ENCODE results near the gene TPI1.
A peak's percentile ranks its signal among the peaks of the same experiment; 100 is the strongest.

DNA sequence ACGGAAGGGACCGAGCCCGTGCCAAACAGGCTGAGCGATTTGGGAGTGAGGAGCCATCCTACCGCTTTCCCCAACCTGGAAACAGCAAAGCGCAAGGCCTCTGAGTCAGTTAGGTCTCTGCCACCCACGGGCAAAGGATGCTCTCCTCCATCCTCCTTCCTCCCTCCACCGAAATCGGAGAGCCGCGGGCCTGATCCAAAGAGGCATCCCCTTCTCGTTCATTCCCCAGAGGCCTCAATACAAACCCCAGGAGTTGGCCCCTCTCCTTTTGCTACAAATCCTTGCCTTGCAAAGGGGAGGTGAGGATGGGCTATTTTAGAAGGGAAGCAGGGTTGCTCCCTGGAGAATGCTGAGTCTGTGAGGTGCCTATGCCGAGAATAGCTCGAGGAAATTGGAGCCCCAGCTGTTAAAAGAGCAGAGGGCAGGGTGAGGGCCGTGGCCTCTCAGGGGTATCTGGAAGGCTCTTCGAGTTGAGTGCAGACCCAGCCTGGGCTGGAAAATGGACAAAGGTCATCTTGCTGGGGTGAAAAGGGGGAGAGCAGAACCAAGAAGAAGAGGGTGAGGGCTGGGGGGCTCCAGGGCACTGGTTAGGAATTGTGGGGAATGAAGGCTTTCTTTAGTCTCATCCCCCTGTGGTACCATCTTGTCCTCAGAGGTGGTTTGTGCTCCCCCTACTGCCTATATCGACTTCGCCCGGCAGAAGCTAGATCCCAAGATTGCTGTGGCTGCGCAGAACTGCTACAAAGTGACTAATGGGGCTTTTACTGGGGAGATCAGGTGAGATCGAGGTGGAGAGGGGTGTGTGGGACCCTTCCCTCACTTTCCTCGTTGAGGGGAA, 1.1 kb downstream of the TPI1 start:
- no peak for TF ChIP-seq EZH2 (IDR thresholded peaks at IDR 0.05; ENCODE audit: borderline replicate concordance, low read length)
- TF ChIP-seq, protein P1, sequence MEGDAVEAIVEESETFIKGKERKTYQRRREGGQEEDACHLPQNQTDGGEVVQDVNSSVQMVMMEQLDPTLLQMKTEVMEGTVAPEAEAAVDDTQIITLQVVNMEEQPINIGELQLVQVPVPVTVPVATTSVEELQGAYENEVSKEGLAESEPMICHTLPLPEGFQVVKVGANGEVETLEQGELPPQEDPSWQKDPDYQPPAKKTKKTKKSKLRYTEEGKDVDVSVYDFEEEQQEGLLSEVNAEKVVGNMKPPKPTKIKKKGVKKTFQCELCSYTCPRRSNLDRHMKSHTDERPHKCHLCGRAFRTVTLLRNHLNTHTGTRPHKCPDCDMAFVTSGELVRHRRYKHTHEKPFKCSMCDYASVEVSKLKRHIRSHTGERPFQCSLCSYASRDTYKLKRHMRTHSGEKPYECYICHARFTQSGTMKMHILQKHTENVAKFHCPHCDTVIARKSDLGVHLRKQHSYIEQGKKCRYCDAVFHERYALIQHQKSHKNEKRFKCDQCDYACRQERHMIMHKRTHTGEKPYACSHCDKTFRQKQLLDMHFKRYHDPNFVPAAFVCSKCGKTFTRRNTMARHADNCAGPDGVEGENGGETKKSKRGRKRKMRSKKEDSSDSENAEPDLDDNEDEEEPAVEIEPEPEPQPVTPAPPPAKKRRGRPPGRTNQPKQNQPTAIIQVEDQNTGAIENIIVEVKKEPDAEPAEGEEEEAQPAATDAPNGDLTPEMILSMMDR (conservative IDR thresholded peaks at IDR 0.05 in 1 of 2, IDR thresholded peaks at IDR 0.05 in 1 of 2; ENCODE audit: extremely low read depth in 1 of 2, insufficient read depth in 1 of 2, low read depth in 1 of 2, low read length in 2 of 2), result peak in 1 of 2 donors; percentile 5

Data from mammary epithelial cell (primary cell).